SIG-M5 treated with dmso at 0.1 percent for 504 hours (cell line): ENCODE measurements around the gene TTC17.
"Not testable (repeated sequence)": the region's sequence is repeated elsewhere in the genome, so short reads cannot be mapped to it uniquely, and the experiment has no call there.

Experiments
- DNase-seq: peaks from one replicate; lab custom pipeline; 2025; ENCODE audit not compliant: unreplicated experiment; lab: John Stamatoyannopoulos, UW

Gene TTC17, protein sequence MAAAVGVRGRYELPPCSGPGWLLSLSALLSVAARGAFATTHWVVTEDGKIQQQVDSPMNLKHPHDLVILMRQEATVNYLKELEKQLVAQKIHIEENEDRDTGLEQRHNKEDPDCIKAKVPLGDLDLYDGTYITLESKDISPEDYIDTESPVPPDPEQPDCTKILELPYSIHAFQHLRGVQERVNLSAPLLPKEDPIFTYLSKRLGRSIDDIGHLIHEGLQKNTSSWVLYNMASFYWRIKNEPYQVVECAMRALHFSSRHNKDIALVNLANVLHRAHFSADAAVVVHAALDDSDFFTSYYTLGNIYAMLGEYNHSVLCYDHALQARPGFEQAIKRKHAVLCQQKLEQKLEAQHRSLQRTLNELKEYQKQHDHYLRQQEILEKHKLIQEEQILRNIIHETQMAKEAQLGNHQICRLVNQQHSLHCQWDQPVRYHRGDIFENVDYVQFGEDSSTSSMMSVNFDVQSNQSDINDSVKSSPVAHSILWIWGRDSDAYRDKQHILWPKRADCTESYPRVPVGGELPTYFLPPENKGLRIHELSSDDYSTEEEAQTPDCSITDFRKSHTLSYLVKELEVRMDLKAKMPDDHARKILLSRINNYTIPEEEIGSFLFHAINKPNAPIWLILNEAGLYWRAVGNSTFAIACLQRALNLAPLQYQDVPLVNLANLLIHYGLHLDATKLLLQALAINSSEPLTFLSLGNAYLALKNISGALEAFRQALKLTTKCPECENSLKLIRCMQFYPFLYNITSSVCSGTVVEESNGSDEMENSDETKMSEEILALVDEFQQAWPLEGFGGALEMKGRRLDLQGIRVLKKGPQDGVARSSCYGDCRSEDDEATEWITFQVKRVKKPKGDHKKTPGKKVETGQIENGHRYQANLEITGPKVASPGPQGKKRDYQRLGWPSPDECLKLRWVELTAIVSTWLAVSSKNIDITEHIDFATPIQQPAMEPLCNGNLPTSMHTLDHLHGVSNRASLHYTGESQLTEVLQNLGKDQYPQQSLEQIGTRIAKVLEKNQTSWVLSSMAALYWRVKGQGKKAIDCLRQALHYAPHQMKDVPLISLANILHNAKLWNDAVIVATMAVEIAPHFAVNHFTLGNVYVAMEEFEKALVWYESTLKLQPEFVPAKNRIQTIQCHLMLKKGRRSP

DNA sequence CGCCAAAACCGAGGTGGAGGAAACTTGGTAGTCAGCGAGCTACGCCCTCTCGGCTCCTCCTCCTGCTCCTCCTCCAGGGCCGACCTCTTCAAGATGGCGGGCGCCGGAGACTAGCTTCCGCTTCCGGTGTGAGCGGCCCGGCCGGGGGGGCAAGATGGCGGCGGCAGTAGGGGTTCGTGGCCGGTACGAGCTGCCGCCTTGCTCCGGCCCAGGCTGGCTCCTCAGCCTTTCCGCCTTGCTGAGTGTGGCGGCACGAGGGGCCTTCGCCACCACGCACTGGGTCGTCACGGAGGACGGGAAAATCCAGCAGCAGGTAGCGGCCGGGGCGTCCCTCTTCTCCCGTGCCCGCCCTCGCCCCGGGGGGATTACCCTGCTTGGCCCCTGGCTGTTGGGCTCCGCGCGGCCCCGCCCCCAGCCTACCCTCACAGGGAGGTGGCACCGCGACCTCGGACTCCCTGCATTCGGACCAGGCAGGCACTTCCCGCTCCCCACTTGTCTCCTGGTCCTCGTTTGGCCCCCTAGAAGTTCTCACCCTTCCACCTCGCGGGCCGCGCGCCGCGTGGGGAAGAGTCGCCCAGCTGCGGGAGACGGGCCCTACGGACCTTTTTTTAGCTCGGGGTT is at the start of gene TTC17:
TSS of gene TTC17 (plus strand) at position 120 of the 621 bp plus-strand sequence. CDS start at position 155, 35 bp downstream.
- DNase-seq, result peak; percentile 91

DNA sequence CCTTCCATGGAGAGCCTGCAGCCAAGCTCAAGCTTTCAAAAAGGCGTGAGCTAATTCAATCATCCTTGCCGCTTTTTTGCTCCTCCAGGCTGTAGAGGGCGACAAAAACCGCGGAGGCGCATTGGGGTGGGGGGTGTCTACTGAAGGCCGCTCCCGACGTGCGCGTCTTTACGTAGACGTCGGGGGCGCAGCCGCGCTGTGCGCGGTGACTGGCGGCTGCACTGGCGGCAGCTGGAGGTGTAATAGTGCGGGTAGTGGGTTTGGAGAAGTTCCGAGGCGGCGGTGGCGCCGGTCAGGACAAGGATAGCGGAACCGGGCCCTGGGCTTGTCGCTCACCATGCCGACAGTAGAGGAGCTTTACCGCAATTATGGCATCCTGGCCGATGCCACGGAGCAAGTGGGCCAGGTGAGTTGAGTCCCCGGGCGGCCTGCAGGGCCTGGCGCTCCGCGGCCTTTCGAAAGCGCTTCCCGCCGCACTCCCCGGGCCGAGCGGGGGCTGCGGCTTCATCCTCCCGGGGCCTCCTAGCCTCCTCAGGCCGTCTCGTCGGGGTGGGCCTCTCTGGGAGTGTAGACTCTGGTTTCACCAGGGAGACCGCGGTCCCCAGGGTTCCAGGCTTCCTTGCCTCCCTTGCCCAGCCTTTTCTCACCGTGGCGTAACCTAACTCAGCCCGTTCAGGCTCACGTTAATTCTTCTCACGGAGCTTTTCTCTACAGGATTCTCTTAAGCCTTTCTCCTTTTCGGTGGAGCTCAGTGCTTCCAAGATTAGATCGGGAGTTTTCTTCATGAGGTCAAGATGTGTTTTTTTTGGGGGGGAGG is 46.7 kb upstream of the TTC17 start, which contains the start of gene API5:
TSS of gene API5 (plus strand) at position 206 of the 817 bp plus-strand sequence. CDS start at position 338, 132 bp downstream.
- DNase-seq, result peak; percentile 92

DNA sequence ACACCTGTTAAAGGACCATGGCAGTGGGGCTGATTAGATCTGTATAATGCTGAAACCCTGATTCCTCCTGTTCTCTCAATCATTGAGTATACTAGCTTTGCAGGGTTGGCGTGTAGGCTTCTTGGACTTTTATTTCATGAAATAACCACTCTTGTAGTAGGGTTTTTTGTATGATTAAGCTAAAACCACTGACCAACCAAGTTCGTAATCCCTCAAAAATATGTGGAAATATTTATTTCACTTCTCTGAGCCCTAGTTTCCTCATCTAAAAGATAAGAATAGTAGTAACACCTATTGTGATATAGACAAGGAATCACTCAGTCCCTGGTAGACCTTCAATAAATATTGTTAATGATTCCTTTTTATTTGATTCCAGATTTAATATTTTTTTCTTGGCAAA is 42.8 kb upstream of the TTC17 start:
- no peak for DNase-seq

DNA sequence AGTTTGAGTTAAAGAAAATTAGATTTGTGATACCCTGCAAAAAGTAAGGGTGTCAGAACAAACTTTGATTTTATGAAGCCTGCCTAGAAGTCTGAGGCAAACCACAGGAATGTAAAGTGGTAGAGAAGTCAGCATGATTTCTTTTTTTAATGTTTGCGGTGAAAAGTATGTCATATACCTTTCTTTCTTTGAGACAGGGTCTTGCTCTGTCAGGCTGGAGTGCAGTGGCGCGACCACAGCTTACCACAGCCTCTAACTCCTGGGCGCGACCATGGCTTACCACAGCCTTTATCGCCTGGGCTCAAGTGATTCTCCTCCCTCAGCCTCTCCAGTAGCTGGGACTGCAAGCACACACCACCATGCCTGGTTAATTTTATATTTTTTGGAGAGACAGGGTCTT is 42.3 kb upstream of the TTC17 start:
- no peak for DNase-seq

DNA sequence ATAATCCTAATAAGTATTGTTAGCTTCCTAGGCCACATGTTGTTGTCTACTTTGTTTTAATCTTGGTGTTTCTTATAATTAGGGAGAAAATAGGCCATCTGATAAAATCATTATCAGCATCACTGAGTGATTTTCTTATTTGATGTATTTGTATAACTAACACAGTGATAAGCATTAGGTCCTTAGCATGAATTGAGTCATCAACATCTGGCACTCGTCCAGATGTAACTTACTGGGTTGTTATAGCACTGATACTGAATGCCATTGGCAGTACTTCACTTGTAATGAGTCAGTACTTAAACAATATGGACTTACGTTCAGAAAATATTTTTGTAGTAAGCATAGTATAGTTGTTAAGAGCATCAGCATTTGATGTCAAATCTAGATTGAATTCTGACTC is 30.7 kb upstream of the TTC17 start:
- no peak for DNase-seq

DNA sequence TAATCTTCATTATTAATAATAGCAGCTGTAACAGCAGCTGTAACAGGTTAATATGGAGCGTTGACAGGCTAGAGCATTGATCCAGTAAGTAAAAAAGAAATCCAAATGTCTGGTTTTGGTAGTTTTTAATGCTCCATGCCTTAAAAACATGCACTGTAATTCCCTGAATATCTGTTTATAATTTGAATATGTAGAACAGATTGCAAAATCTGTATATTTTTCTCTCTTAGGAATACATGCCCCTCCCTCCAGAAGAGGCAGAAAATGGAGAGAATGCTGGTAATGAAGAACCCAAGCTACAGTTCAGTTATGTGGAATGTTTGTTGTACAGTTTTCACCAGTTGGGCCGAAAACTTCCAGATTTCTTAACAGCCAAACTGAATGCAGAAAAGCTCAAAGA is 30.2 kb upstream of the TTC17 start:
- DNase-seq, result no peak

DNA sequence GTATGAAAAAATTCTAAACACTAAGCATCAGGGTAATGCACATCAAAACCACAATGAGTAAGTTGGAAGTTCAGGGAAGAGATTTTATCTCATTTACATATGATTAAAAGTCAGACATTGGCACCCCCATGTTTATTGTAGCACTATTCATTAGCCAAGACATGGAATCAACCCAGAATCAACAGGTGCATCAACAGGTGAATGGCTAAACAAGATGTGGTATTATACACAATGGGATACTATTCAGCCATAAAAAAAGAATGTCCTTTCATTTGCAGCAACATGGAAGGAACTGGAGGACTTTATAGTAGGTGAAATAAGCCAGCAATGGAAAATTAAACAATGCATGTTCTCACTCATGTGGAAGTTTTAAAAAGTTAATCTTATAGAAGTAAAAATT is 17.6 kb upstream of the TTC17 start:
- no peak for DNase-seq

DNA sequence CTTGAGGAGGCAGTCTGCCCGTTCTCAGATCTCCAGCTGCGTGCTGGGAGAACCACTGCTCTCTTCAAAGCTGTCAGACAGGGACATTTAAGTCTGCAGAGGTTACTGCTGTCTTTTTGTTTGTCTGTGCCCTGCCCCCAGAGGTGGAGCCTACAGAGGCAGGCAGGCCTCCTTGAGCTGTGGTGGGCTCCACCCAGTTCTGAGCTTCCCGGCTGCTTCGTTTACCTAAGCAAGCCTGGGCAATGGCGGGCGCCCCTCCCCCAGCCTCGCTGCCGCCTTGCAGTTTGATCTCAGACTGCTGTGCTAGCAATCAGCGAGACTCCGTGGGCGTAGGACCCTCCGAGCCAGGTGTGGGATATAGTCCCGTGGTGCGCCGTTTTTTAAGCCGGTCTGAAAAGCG is 7.3 kb upstream of the TTC17 start:
- DNase-seq, result not testable (repeated sequence)

DNA sequence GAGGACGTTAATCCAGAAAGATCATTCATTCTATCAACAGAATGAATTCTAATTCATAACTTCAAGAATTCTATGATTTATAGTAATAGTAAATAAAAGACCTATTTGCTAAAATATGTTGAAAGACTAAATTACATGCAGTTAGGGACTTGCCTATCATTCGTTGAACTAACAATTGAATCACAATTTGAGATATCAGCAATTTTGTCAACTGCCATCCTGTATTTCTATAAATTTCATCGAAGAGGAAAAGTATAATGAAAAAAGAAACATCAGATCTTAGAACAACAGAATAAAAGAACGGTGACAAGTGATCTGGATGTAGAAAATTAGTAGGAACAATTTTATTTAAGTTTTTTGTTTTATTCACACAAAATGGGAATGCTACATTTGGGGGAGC is 4.4 kb upstream of the TTC17 start:
- DNase-seq, result no peak

DNA sequence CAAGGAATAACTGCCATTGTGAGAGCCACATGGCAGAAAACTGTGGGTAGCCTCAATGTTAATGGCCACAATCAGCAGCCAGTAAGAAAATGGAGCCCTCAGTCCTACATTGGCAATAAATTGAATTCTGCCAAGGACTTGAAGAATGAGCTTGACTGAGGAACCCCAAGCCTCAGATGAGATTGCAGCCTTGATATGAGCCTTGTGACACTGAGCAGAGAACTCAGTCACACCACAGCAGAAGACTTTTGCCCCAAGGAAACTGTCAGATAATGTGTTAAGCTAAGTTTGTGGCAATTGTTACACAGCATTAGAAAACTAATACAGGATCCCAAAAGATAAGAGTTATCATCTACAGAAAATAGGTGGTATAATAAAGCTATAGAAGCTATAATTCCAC is 2.4 kb upstream of the TTC17 start:
- no peak for DNase-seq

DNA sequence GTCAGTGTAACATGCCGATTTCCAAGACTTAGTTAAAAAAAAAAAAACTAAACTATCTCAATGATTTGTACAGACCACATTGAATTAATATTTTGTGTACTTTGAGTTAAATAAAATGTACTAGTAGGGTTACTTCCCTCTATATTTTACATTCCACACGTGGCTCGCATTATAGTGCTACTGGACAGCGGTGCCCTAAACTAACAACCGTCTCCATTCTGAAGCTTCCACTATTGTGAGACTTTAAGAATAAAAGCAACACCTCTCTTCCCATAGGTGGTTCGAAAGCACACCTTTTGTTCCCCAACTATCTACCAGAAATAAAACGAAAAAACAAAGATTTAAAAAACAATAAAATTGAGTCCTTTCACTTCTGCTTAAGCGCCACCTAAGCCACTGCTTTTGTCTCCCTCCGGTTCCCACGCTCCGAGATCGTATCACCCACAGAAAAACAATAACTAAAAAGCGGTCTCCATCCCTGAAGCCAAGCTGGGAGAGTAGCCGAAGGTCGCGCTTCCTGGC is 380 bp upstream of the TTC17 start:
- DNase-seq, result no peak

DNA sequence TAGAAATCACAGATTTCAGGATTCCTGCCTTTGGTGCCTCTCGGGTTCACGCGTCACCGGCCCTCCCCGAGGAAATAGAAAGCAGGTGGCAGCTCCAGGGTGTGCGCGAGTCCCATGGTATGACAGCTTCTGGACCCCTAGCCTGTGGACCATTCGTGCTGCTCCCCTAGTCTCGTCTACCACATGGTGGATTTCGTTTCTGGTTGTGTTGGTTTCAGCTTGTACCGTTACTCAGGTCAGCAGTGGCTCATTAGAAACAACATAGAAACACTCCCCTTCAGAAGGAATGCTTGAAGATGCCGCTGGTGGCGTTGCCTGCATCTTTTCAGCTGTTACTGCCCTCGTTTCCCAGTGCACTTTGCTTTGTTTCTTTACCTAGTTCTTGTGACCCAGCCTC is 700 bp downstream of the TTC17 start:
- DNase-seq, result peak; percentile 35

DNA sequence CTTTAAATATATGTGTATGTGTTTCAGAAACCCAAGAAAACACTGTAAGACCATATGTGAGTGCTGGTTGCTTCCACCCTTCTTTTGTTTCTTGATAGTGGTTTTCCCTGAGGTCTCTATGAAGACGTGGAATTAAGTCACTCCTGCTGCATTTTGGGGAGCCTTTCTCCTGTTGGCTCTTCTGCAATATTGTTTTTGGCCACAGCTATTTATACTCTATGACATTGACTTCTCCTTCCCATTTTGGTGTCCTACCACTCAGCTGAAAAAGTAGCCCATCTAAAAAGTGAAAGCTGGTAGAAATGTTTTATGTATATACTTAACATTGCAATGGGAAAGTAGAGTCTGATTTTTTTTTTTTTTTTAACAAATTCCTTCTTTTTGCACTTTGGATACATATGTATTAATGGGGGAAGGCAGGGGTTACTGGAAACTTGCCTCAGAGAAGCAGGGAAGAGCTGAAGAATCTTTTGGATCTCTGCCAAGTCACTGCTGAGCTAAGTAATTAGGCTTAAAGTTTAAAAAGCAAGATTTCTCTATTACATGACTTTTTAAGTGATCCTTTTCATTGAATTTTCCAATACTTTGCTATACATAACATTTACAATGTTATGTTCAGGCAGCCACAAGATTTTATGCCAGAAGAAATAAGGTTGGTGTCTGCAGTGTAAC is 1.8 kb downstream of the TTC17 start:
- DNase-seq, result peak; percentile 81

DNA sequence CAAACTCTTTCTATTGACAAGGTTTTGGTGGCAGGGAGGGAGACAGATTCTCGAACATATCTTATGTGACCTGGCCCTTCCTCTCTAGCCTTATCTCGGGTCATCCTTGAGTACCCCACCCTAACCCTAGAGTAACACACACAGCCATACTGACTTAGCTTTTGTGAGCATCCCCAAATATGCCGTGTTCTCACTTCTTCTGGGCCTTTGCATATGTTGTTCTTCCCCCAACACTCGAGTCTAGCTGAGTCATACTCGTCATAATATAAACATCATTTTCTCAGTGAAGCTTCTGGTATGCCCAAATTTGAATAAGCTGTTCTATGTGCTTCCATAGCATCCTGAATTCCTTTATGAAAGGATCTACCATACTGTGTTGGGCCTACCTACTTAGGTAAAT is 8.0 kb downstream of the TTC17 start:
- no peak for DNase-seq

DNA sequence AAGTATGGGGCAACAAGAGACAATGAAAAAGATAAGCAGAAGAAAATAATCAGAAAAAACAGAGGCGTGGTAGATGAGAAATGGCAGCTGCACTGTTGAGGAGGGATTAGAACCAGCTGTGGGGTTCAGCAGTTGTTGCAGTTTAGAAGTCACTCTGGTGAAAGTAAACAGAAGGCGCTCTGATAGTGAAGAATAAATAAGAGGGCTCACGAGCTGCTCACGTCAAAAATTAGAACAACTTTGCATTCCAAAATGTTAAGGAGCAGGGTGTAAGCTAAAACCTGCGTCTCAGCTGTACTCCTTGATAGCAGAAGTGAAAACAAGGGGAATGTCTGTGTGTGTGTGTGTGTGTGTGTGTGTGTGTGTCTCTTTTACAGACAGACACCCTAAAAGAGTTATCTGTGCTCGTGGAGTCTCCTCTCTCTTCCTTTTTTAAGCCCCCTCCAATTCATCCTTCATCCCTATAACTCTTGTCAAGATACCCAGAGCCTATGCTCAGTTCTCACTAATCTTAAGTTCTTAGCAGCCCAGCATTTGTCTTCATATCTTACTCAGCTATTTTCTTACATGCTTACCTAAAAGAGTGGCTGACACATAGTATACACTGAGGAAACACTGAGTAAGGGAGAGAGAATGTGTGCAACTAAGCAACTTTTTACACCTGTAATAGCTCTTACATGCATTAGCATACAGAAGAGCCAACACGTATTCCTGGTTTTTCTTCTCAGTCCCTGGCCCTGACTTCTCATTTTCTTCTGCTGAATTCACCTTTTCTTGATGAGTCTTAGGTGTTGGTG is 8.9 kb downstream of the TTC17 start:
- no peak for DNase-seq

DNA sequence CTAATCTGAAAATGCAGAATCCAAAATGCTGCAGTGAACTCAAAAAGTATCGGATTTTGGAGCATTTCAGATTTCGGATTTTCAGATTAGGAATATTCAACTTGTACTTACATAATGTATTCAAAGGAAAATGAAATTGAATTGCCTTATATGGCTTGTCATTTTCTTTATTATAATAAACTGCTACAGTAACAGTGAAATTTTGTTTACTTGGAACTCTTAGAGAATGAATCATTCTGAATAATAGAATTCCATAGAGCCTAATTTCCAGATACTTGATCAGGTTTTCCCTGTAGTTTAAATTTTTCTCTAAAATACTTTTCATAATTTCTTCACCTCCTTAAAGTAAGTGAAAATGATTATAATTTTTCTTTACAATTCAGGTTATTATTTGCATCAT is 17.3 kb downstream of the TTC17 start:
- no peak for DNase-seq

DNA sequence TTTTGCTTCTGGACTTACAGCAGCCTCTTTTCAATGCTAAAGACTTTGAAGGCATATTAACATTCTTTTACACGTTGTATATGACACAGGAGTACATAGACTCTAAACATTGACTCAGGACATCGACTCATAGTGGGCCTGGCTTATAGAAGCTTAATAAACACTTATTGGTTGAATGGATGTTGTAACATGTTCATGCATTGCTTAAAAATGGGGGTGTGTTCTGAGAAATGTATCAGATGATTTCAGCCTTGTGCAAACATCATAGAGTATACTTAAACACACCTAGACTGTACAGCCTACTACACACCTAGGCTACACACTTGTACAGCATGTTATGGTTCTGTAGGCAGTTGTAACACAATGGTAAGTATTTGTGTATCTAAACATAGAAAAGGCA is 17.9 kb downstream of the TTC17 start:
- DNase-seq, result peak; percentile 20

DNA sequence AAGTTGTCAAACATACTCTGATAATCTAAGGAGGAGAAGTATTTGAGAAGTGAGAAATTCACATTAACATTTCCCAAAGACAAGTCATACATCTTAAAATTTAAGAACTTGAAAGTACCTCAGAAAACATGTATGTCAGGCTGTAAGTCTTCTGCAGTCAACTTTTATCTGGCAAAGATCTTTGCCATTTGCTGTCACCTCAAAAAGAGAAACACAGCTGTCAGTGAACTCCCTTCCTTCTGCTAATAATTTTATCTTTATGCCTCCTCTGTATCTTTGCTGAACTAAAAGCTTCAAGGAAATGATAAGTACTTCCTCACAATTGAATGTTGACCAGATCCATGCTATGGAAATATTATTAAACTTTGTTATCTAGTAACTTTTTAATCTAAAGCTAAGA is 18.7 kb downstream of the TTC17 start:
- no peak for DNase-seq

DNA sequence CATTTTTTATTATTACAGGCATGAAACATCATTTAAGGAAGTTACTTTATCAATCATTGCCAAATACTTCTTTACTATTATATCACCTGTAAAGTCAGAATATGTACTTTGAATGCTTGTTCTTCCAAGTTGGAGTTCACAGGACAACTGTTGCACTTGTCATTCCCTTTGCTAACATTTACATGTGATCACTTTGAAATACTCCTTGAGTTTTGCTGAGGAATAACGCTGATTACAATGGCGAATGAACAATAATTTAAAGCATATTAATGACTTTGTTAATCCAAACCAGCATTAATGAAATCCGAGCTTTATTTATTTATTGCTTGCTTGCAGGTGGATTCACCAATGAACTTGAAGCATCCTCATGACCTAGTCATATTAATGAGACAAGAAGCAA is 20.2 kb downstream of the TTC17 start:
- DNase-seq, result no peak
